Skin of body (tissue), 2 donors: ENCODE data around the gene MAP3K4. TPM values are rescaled to one million over a fixed set of nuclear protein-coding genes. Genes with fewer than 3 reads are reported as not detected.

Experiments used
- DNase-seq: peaks from one replicate; lab custom pipeline; 2025; lab: John Stamatoyannopoulos, UW
- total RNA-seq: library from RNA; depleted of rRNA; stranded (reverse); fragments of >200 nt; gene quantifications from one replicate; pipeline ENCODE4 v1.2.3, GENCODE V29; 2014

The MAP3K4 gene
- total RNA-seq, 1 donor from 2014 or later: 45.6 TPM

DNA sequence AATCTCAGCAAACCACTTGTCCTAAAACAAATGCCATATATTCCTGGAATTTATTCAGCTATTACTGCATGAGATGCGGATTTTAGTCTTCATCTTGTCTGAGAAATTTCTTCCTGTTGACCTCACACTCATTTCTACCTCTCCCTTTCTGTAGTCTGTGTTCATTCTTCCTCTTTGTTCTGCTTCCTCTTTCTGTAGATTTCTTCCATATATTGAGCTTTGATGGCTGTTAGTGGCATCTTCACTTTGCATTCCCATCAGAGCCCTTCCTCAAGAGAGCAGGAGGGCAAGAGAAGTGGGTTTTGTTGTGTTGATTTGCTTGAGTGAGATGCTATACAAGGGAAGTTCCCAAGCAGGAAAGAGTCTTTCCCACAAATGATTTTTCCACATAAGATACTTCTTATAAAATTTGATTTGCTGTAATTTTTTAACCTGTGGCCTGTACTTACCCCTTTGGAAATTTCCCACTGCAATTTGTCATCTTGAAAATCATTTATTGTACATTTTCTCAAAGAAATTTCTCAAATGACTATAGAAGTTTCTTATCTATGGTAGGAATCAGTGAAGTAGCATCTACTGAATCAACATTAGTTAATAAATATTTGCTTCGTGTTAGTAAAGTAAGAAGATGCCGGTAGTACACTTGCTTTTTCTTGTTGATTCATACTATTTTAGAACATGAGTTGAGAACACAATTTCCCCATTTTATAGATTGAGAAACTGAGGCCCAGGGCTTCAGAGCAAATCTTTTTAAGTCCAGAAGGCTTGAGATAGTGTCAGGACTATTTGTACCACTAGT lies 43.8 kb downstream of the MAP3K4 start:
- no peak for DNase-seq

GRCh38 chr6:161035981-161036263 lies 44.4 kb downstream of the MAP3K4 start:
- no peak for DNase-seq

DNA sequence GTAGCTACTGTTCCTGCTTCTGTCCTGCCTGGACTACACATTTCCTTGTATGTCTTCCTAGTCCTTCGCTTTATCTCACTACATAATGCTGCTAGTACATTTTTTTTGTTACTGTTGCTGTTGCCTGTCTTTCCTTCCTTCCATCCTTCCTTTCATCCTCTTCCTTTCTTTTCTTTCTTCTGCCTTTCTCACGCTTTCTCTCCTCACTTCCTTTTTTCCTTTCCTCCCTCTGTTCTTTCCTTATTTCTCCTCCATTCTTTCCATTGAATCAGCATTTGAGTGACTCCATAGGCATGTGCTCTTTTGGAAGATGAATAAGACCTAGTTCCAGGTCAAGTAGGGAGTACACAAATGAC lies 46.3 kb downstream of the MAP3K4 start:
- no peak for DNase-seq

- DNase-seq: no peak
Observed at GRCh38 chr6:161038229-161039031, 46.9 kb downstream of the MAP3K4 start.

GRCh38 chr6:161041274-161041673 lies 49.7 kb downstream of the MAP3K4 start:
- no peak for DNase-seq

GRCh38 chr6:161044335-161044734 lies 52.8 kb downstream of the MAP3K4 start:
- DNase-seq: no peak

DNA sequence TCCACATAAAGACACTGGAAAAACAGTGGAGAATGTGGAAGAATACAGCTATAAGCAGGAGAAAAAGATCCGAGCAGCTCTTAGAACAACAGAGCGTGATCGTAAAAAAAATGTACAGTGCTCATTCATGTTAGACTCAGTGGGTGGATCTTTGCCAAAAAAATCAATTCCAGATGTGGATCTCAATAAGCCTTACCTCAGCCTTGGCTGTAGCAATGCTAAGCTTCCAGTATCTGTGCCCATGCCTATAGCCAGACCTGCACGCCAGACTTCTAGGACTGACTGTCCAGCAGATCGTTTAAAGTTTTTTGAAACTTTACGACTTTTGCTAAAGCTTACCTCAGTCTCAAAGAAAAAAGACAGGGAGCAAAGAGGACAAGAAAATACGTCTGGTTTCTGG lies 57.1 kb downstream of the MAP3K4 start:
- peak; percentile 86 for DNase-seq

DNA sequence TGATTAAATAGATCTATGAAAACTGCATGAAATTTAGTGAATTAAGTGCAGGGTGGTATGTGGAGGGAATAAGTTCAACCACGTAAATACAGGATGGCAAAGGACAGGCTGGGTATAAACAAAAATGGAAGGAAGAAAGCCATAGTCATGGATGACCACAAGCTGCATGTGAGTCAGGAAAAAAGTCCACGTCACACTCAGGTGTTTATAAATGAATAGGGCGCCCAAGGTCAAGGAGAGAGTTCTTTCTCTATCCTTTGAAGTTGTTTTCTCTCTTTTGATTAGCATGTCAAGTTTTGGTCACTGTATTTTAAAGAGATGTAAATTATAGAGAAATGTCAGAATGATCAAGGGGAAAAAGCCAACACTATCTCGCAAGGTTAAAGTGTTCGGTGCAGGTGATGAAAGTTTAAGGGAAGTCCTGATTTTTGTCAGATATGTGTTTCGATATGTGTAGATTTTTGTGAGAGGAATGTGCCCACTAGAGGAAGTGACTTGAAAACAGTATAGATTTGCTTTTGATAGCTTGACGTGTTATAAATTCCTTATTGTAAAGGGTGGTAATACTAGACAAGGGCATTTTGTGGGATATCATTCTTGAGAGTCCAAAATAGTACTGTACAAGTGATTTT lies 58.7 kb downstream of the MAP3K4 start:
- DNase-seq: no peak

- no peak for DNase-seq
Observed at GRCh38 chr6:161053103-161053502, 61.5 kb downstream of the MAP3K4 start.

DNA sequence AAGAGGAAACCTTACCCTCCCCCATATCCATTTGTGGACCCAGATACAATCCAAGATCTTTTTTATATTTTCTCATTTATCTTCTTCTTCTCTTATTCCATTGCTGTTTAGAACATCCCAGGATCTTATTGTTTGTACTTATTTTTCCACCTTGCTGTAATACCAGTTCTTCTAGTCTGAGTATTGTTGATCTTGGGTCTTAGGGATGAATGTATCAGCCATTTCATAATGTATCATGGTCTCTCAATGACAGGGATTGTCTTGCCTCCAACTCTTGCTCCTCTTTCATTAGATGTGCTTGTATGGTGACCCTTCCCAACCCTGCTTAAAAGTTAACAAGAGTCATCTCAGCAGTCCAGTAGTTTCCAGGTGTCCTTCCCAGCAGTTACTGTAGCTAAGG lies 63.3 kb downstream of the MAP3K4 start:
- no peak for DNase-seq

GRCh38 chr6:161056451-161056850 lies 64.9 kb downstream of the MAP3K4 start:
- DNase-seq: no peak

DNA sequence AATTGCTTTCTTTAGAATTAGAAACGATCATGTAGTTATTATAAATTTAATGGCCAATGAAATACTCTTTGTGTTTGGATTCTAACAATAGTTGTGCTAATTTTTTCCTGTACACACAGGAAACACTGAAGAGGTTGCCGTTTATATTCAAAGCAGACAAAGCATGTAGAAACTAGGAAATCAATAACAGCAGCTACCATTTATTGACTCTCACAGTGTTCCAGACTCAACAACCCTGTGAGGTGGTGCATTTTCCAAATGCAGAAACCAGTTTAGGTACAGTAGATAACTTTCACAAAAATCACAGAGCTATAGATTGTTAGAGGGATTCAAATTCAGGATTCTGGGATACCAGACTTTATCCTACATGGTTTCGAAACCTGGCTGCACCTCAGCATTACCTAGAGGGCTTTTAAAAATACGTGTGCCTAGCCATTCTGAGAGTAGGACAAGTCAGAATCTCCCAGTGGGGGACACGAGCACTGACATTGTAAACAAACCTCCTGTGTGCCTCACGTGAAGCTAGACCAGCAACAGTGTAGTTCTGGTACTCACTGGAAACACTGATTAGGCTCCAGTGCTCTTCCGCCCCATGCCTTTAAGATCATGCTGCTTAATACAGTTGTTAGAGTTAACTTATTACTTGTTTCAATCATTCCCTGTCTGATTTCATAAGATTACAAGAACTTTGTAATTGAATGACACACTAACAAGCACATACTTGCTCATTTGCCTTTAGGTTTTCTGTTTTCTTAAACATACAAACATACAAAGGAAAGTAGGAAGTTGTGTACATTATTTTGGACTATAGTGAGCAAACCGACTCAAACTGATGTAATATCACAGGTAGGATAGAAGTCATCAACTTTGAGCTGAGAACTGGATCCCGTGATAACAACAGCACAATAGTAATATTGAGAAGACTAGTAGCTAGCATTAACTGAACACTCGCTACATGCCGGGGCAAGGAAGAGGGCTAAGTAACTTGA lies 65.8 kb downstream of the MAP3K4 start:
- no peak for DNase-seq

GRCh38 chr6:161058741-161059140 lies 67.2 kb downstream of the MAP3K4 start:
- no peak for DNase-seq

DNA sequence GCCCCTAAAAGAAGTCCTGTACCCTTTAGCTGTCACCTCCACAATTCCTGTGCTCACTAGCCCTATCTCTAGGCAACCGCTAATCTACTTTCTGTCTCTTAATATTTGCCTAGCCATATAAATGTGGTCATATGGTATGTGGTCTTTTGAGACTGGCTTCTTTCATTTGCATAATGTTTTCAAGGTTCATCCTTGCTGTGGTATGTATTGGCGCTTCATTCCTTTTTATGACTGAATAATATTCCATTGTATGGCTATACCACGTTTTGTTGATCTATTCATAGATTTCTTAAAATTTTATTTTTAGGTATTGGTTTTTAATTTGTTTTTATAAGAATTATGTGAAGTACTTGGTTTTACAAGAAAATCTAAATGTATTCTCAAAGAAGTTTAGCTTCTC lies 70.0 kb downstream of the MAP3K4 start:
- no peak for DNase-seq

DNA sequence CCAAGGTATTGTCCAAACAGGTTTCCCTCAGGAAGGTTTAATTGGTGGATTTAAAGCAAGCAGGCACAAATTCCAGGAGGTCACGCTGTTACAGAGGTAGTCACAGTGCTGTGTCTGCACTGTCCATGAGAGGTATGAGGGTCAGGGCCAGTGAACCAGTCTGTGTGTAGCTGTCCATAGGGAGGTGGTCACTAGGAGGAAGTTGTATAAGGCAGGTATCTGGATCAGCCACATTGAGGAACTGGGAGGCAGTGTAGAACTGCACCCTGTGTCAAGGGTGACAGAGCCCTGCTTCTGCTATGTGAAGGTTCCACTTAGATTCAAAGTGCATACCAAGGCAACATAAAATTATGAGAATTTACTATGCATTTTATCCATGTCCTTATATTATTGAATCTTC lies 73.3 kb downstream of the MAP3K4 start:
- no peak for DNase-seq

DNA sequence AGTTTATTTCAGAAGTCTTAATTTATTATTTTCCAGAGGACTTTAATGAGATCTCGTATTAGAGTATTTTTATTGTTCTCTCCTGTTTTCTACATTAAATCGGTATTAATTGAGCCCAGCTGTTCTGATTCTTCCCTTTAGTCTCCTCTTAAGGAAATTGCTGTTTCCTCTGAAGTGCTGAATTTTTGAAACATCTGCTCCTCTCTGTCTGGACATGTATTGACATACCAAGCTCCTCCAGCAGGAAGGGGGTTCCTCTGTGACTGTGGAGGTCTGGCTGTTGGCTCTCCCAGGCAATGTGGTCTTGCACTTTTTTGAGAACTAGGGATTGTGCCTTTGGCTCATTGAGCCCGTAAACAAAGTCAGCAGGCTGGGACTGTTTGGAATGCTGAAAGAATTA lies 74.9 kb downstream of the MAP3K4 start:
- peak; percentile 8 for DNase-seq

DNA sequence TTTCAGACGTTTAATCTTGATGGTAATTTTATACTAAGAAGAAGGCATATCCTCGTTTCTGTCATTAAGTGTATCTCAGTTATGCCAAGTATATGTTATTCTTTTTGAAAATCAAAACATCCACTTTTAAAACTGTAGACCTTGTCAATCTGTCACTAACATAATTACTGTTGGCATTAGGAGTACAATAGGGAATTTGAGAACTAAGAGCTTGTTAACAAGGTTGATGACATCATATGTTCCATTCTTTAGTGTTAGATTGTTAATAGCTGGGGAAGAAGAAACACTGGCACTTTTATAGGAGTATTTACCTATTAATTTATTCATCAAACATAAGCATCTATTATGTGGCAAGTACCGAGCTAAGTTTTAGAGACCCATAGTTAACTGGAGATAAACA lies 76.2 kb downstream of the MAP3K4 start:
- no peak for DNase-seq

- DNase-seq: no peak
Observed at GRCh38 chr6:161068321-161068741, 76.8 kb downstream of the MAP3K4 start.

DNA sequence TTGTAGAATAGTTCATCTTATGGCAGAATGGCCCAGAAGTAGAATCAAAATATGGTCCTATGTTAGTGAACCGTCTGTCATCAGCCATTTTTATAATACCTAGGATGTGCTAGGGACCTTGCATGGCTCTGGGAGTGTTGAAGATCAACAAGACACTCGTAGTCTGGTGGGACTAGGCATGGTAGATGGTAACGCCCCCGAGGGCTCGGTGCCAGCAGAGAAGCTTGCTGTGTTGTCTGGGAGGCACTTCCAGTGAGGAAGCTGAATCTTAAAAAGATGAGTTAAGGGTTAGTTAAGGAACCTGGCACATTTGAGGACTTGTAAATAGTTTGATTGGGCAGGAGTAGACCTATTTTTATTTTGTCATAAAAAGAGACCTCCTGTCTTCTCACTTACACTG lies 82.4 kb downstream of the MAP3K4 start:
- no peak for DNase-seq

GRCh38 chr6:161074496-161075121 lies 83.0 kb downstream of the MAP3K4 start:
- DNase-seq: no peak

DNA sequence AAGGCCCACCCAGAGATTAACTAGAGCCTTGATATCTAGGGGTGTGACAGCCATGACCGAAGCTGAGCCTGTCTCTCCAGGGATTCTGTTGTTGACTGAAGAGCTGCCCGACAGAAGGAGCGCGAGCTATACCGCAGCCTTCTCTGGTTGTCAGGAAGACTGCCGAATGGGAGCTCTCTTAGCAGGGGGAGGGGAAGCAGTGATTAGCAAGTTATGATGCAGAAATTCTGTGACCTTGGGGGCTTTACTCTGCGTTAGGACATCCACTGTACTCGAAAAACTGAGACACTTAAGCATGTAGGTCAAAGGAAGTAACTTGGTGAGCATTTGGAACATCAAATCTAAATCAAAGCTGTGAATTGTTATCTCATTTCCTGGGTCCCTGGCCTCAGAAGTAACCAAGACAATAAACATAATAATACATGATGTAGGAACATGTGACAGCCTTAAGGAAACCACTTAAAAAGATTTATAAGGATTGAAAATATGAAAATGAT lies 84.7 kb downstream of the MAP3K4 start:
- DNase-seq: no peak
